ENCODE measurements around the gene SELENON. TPM values are rescaled to one million over a fixed set of nuclear protein-coding genes. Genes with fewer than 3 reads are reported as not detected.

SELENON gene
- total and polyA plus RNA-seq, 9 of the 15 experiments (the other 6 are each of a cell fraction or from before 2014, with no cell fraction given): 0.43 to 26.7 (median 7.0) TPM

DNA sequence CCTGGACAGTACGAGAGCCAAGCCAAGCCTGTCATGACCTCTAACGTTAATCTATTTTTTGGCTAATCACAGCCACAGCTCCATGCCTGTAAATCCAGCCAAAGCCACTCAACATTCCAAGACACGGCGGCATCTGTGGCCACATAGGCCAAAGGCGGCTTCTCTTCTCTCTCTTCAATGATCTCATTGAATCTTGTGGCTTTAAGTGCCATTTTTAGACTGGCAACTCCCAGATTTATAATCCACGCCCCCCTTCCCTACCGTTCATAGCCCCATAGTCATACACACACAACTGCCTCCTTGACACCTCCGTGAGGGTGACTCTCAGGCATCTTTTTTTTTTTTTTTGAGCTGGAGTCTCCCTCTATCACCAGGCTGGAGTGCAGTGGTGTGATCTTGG, 5.7 kb upstream of the SELENON start (continued):
- TF ChIP-seq NFRKB (IDR thresholded peaks at IDR 0.05; ENCODE audit: low read depth): no peak
- TF ChIP-seq C11orf30 (IDR thresholded peaks at IDR 0.05; ENCODE audit: low read depth): no peak
- no peak for TF ChIP-seq SRSF3 (IDR thresholded peaks at IDR 0.05; ENCODE audit: insufficient read depth, low read length)
- no peak for TF ChIP-seq STAT5B (CRISPR knock-in tag; IDR thresholded peaks at IDR 0.05)
- TF ChIP-seq HOMEZ (CRISPR knock-in tag; IDR thresholded peaks at IDR 0.05): no peak
- TF ChIP-seq ELF2 (CRISPR knock-in tag; IDR thresholded peaks at IDR 0.05): no peak

- CTCF ChIA-PET (ENCODE audit: low intra/inter-chr PET ratio): interaction anchor here (3.3 kb wide), 1 partner anchor 186 kb away, joined by 15 read pairs; no protein-coding TSS in a partner anchor
- WGBS (ENCODE audit: insufficient coverage, low coverage, missing lambda C conversion rate): 16% methylated on average over 2 of the region's 2 CpGs
- POLR2A ChIA-PET: interaction anchor here (0.7 to 0.8 kb wide), 2 partner anchors 10 to 14 kb away, joined by 3 read pairs; no protein-coding TSS in a partner anchor
- ATAC-seq (no peak), DNase-seq (ENCODE audit: extremely low read depth in 1 of 4, low spot score in 3 of 4) (no peak), FAIRE-seq (no peak)
- Histone ChIP-seq H3K9ac (ENCODE audit: insufficient read depth in 1 of 2, low read depth in 2 of 2, low read length in 2 of 2) (no peak overlapping the region), H3K9me3 (replicated peaks; ENCODE audit: control insufficient read depth, insufficient read depth, low read depth, low read length) (no peaks in the 10 kb centered on the region), H3K79me2 (ENCODE audit: control insufficient read depth, insufficient read depth, low read length) (no peaks in the 10 kb centered on the region), H3K36me3 (ENCODE audit: control insufficient read depth, insufficient read depth, low read length) (no peaks in the 10 kb centered on the region), H3K4me3 (no peak overlapping the region), H4K20me1 (replicated peaks; ENCODE audit: control insufficient read depth, insufficient read depth, low read length) (no peaks in the 10 kb centered on the region), H3K4me2 (ENCODE audit: insufficient read depth, low read length) (no peak overlapping the region), H3K27ac (ENCODE audit: extremely low read depth, low read depth, low read length) (no peak overlapping the region), H3K27me3 (ENCODE audit: control insufficient read depth in 2 of 2, insufficient read depth in 2 of 2, low read length in 2 of 2) (peaks cover 26 to 54% of the 10 kb centered on the region in 2 experiments), H3K9me1 (ENCODE audit: control insufficient read depth, insufficient read depth, low read length) (no peaks in the 10 kb centered on the region), H3K4me1 (replicated peaks in 1 of 2; ENCODE audit: control insufficient read depth in 2 of 2, insufficient read depth in 2 of 2, low read length in 2 of 2) (peaks cover 2 to 10% of the 10 kb centered on the region in 2 experiments; a peak in 3 of 5 replicates), H2AFZ (ENCODE audit: low read depth, low read length) (no peak overlapping the region)
- no TSS peak for BruUV-seq (replicated peaks)
- intact Hi-C loops (cut with micrococcal nuclease) (loop anchor here (5.0 to 10.0 kb wide), 3 partner anchors 50 to 253 kb away; partner anchors contain the start of gene LDLRAP1), in situ Hi-C loops (cut with MboI) (loop anchor here (5.0 kb wide), 1 partner anchor 183 kb away; no protein-coding TSS in a partner anchor)
- TF ChIP-seq CHCHD3 (CRISPR knock-in tag; IDR thresholded peaks at IDR 0.05): no peak
- TF ChIP-seq MAFG (tag; conservative IDR thresholded peaks at IDR 0.05): no peak
- TF ChIP-seq NFXL1 (CRISPR knock-in tag; IDR thresholded peaks at IDR 0.05): no peak
- no peak for TF ChIP-seq NEUROD1 (IDR thresholded peaks at IDR 0.05; ENCODE audit: borderline replicate concordance, low read depth, low read length, partially characterized antibody)
- TF ChIP-seq CBX8 (IDR thresholded peaks at IDR 0.05; ENCODE audit: borderline replicate concordance, extremely low read depth, low read depth, low read length, poor library complexity, severe bottlenecking): no peak
- TF ChIP-seq KAT8 (IDR thresholded peaks at IDR 0.05; ENCODE audit: low read depth): no peak
- TF ChIP-seq, protein P1, sequence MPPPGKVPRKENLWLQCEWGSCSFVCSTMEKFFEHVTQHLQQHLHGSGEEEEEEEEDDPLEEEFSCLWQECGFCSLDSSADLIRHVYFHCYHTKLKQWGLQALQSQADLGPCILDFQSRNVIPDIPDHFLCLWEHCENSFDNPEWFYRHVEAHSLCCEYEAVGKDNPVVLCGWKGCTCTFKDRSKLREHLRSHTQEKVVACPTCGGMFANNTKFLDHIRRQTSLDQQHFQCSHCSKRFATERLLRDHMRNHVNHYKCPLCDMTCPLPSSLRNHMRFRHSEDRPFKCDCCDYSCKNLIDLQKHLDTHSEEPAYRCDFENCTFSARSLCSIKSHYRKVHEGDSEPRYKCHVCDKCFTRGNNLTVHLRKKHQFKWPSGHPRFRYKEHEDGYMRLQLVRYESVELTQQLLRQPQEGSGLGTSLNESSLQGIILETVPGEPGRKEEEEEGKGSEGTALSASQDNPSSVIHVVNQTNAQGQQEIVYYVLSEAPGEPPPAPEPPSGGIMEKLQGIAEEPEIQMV (tag; conservative IDR thresholded peaks at IDR 0.05; ENCODE audit: low read depth): no peak
- TF ChIP-seq ADNP (tag; IDR thresholded peaks at IDR 0.05): no peak
- no peak for TF ChIP-seq HNRNPUL1 (IDR thresholded peaks at IDR 0.05; ENCODE audit: low read length)
- TF ChIP-seq ETV6 (IDR thresholded peaks at IDR 0.05; ENCODE audit: borderline replicate concordance in 1 of 2, low read depth in 2 of 2, low read length in 1 of 2): no peak
- no peak for TF ChIP-seq ETV6 (CRISPR knock-in tag; IDR thresholded peaks at IDR 0.05; ENCODE audit: borderline replicate concordance)
- no peak for TF ChIP-seq FOXA1 (IDR thresholded peaks at IDR 0.05; ENCODE audit: borderline replicate concordance)
- TF ChIP-seq POLR2H (tag; IDR thresholded peaks at IDR 0.05; ENCODE audit: low read depth): no peak
Measured at GRCh38 chr1:25795211-25795610, 4.8 kb upstream of the SELENON start.

All from K562 (cell line).